Activated CD4-positive, alpha-beta T cell treated with anti-CD3 and anti-CD28 coated beads for 24 hours (primary cell): ENCODE measurements around the gene LIX1L.
A peak's percentile ranks its signal among the peaks of the same experiment; 100 is the strongest.

Source experiments
- DNase-seq, 2 donors: peaks; one replicate each; pipeline ENCODE4 v3.0.0-alpha.2; 2020; ENCODE audit warnings: low read depth in 2 of 2

LIX1L gene

DNA sequence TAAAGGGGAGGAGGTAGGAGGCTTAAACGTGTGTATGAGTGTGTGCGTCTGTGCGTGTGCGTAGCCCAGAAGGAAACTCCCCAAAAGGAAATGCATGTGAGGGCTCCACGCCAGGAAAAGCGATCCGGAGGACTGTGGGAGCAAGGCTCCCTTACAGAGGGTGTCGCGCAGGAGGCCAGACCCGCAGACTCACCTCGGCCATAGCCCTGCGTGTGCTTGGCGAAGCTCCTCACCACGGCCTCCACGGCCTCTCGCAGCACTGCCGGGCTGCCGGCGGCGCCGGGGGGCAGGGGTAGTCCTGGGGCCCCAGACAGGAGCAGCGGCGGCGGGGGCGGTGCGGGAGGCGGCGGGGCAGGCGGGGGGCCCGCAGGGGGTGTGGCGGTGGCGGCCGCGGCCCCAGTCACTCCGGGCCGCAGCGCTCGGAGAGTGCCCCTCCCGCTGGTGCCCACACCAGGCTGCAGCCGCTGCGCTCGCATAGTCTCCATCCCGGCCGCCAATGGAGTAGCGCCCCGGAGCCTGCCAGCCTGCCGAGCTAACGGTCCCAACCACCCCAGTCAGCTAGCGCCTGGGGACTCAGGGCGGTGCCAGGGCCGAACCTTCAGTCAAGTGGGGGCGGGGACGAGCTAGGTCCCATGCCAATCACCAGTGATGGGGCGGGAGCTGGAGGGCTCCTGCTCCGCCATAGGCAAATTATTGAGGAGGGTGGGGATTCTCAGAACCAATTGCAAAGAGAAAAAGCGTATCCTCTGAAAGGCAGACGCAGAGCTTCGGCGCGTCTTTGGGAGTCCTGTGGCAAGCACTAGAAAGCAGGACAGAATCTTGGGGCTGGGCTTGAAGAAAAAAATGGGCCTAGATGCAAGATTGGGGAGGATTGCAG, at the start of gene LIX1L:
LIX1L (minus strand) TSS at position 575 of the 877 bp plus-strand sequence; CDS start at position 485, 90 bp downstream.
- peak; percentile 91 to 92 for DNase-seq

GRCh38 chr1:146001709-146002108, 43.9 kb upstream of the LIX1L start:
- no peak for DNase-seq

DNA sequence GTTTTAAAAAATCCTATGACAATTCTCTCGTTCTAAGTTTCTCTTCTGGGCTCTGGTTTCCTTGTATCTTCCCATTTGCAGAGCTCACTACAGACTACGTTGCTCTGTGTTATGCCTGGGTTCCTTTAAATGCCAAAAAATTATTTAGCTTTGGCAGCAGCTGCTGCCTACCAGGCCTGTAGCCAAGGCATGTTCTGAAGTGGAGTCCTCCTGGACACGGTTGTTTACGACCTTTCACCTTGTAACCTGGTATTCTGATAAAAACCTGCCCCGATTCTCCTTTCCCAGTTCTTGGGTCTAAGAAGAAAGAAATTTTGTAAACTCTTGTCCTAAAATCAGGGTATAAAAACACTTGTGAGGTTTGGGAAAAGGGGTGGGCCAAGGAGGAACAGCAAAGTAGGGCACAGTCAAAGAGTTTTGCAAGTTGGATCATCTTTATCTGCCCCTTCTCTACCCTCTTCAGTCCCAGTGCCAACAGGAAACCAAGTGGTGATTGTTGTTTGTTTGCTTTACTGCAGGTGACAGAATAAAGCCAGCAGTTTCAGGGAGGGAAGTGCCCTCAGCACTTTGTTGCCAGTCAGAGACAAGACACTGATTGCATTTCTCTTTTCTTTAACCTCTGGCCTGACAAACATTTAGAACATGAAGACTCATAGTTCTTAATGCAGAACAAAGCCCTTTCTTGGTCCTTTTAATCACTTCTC, 41.7 kb upstream of the LIX1L start:
- DNase-seq, result no peak

- no peak for DNase-seq
Observed at GRCh38 chr1:145997718-145998023, 39.9 kb upstream of the LIX1L start.

GRCh38 chr1:145997016-145997717, 39.4 kb upstream of the LIX1L start:
- peak in 1 of 2 donors; percentile 43 for DNase-seq

- peak; percentile 84 to 87 for DNase-seq
Observed at GRCh38 chr1:145996433-145997015, 38.7 kb upstream of the LIX1L start, which contains the start of gene TXNIP. TSS of gene TXNIP (minus strand) at chr1:145996579. CDS start at chr1:145996266, 313 bp downstream.

DNA sequence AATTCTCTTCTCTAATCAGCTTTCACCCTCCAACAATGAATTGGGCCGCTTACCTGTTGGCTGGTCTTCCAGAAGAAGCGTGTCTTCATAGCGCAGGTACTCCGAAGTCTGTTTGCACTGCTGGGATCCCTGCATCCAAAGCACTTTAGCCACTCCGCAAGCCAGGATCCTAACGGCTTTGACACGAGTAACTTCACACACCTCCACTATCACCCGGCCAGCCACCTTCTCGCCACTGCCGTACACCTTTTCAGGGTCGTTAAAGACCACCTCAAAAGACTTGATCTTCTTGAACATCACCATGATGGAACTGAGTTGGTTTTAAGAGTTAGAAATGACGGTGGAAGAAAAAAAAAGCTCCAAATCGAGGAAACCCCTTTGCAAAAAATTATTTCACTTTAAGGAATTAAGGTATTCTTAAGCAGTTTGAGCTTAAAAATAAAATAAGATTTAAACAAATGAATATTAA, 38.2 kb upstream of the LIX1L start:
- no peak for DNase-seq

- DNase-seq, result no peak
Observed at GRCh38 chr1:145995148-145995881, 37.5 kb upstream of the LIX1L start.

DNA sequence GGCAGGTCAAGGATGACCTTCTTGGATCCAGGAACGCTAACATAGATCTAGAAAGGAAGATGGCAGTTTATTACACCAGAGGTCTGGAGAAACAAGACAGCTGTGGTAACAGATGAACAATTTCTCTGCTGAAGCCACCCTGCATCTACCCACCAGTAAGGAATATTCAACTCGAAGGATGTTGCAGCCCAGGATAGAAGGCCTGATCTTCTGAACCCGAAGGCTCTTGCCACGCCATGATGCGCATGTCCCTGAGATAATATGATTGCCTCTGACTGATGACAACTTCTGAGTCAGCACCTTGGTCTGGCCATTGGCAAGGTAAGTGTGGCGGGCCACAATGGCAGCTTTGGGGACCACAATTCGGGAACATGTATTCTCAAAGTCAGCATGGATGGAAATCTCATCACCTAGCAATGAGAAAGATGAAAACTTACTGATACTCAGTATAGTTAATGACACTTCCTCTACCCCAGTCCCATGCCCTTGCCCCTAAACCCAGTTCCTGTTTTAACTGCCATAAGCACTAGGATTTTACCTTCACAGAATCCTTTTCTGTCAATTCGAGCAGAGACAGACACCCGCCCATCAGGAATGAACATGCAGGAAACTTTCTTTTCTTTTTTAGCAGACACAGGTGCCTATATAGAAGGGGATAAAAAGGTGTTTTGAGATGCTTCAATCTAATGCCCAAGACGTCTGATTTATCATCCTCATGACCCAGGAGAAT, 36.7 kb upstream of the LIX1L start:
- DNase-seq, result peak in 1 of 2 donors; percentile 33

DNA sequence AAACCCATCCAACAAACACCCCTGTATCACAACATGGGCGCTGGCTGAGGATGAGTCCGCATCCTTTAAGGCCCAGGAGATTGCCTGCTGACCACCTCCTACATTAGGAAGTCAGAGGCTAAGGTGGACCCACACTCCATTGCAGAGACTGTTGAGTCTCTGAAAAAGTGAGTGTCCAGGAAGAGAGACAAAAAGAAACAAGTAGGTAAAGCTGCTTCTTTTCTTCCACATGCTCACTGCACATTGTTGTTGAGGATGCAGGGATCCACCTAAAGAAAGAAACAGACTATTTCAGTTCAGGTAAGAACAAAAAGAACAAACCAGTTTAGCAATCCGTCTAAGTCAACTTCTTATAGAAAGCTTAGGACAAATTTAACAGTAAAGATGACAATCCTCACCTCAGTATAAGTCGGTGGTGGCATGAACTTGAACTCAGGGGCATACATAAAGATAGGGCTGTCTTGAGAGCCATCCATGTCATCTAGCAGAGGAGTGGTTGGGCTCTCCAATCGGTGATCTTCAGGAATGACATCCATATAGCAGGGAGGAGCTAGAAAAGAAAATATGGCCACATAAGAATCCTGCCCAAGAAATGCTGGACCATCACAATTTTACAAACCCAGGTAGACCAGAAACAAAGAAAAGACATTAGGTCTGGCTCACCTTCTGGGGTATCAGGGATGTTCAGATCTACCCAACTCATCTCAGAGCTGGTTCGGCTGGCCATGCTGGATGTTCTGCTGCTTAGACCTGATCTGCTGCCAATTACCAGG, 36.0 kb upstream of the LIX1L start:
- no peak for DNase-seq

- no peak for DNase-seq
Observed at GRCh38 chr1:145992958-145993617, 35.3 kb upstream of the LIX1L start.

GRCh38 chr1:145992502-145992936, 34.7 kb upstream of the LIX1L start:
- no peak for DNase-seq

DNA sequence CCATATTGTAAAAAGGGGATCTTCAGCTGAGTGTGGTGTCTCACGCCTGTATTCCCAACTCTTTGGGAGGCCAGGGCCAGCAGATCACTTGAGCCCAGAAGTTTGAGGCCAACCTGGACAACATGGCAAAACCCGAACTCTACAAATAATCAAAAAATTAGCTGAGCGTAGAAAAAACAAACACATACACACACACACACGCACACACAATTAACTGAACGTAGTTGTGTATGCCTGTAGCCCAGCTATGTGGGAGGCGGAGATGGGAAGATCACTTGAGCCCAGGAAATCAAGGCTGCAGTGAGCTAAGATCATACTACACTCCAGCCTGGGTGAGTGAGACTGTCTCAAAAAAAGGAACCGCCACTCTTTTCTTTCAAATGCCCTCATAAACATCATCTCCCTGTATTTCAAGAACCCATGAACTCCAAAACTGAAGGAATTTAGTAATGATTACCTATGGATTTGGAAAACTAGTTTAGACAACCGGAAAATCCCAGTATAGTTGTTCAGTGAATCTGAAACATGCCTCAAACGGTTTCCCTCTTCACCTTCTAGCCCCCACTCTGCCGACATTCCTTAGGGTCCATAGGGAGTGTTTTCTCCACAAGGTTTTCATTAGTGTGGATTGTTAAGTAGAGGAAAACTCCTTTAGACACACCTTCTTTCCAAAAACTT, 34.1 kb upstream of the LIX1L start:
- no peak for DNase-seq

- DNase-seq, result no peak
Observed at GRCh38 chr1:145990249-145990855, 32.5 kb upstream of the LIX1L start.

- DNase-seq, result no peak
Observed at GRCh38 chr1:145988773-145989172, 31.0 kb upstream of the LIX1L start.

DNA sequence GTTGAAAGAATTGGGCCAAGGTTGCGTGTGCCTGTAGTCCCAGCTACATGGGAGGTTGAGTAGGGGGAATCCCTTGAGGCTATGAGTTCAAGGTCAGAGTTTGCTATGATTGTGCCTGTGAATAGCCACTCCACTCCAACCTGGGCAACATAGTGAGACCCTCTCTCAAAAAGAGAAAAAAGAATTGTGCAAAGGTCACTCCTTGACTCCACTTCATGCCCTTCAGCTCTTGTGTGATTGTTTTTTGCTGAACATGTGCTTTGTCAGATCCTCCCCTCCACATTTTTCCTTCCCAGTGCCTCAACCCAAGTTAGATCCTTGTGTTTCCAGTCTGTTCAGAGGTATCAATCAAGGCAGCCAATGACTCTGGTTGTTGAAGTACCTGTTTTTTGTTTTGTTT, 30.1 kb upstream of the LIX1L start:
- DNase-seq, result no peak

DNA sequence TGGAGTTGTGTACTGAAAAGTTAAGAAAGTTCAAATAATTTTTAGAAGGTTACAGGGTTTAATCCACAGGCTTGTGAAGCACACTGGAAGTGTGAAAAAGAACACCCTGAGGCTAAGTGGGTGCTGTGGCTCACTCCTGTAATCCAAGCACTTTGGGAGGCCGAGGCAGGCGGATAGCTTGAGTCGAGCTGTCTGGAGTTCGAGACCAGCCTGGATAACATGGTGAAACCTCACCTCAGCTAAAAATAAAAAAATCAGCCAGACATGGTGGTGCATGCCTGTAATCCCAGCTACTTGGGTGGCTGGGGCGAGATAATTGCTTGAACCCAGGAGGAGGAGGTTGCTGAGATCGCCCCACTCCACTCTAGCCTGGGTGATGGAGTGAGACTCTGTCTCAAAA, 28.7 kb upstream of the LIX1L start:
- DNase-seq, result no peak
